Activated T-helper 17 cell treated with anti-CD3 and anti-CD28 coated beads, Interleukin-2, amount 50 U/mL, for 72 hours (primary cell): ENCODE measurements around the gene YTHDC1. TPM values are rescaled to one million over a fixed set of nuclear protein-coding genes. Genes with fewer than 3 reads are reported as not detected.

Experiments used
- ATAC-seq: fragments of 150-1000 bp; cut with Tn5 transposase; replicated peaks from 2 replicates; pipeline ENCODE4 v1.10.0; 2021; ENCODE audit warnings: mild to moderate bottlenecking, moderate library complexity
- H3K27ac Mint-ChIP-seq: one replicate; pipeline ENCODE4 v1.8.0; 2022; ENCODE audit warnings: mixed read lengths
- H3K27me3 Mint-ChIP-seq: one replicate; pipeline ENCODE4 v1.8.0; 2022; ENCODE audit warnings: mixed read lengths
- H3K36me3 Mint-ChIP-seq: one replicate; pipeline ENCODE4 v1.8.0; 2022; ENCODE audit warnings: low read depth, mild to moderate bottlenecking, mixed read lengths
- H3K4me1 Mint-ChIP-seq: one replicate; pipeline ENCODE4 v1.8.0; 2022; ENCODE audit warnings: mixed read lengths
- H3K4me3 Mint-ChIP-seq: one replicate; pipeline ENCODE4 v1.8.0; 2022; ENCODE audit warnings: mild to moderate bottlenecking, mixed read lengths
- H3K9me3 Mint-ChIP-seq: one replicate; pipeline ENCODE4 v1.8.0; 2022; ENCODE audit warnings: mixed read lengths
- total RNA-seq, 2 donors: library from RNA; stranded (reverse); gene quantifications; one replicate each; pipeline ENCODE4 v1.2.3, GENCODE V29; 2022

The YTHDC1 gene
- total RNA-seq, 2 donors from 2014 or later = 81.2 to 96.9 TPM

DNA sequence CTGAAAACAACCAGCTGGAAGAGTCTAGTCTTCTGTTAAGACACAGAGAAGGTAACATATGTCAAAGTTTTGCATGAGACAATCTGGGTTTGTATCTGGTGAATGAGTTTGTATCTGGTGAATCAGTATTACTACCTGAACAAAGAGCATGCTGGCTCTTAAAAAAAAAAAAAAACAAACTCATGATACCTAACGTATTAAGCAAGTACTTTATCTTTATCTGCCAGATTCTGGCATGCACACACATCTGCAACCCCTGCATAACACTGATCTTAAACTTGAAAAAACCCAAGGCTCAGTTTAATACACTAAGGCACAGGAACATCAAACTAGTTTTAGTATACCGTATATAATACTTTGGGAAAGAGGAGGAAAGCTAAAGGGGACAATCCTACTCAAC lies 5.8 kb downstream of the YTHDC1 start:
- Mint-ChIP-seq H3K36me3 (peaks cover 53% of the 10 kb centered on the region), H3K27me3 (no peaks in the 10 kb centered on the region), H3K9me3 (no peaks in the 10 kb centered on the region), H3K4me3 (peak overlapping the region; percentile 55), H3K4me1 (peaks cover 39% of the 10 kb centered on the region), H3K27ac (peak overlapping the region; percentile 28)
- no peak for ATAC-seq

- peaks cover 40% of the 10 kb centered on the region for H3K4me1 Mint-ChIP-seq
- peak overlapping the region; percentile 26 for H3K27ac Mint-ChIP-seq
Observed at GRCh38 chr4:68342134-68342533, 7.8 kb downstream of the YTHDC1 start.

DNA sequence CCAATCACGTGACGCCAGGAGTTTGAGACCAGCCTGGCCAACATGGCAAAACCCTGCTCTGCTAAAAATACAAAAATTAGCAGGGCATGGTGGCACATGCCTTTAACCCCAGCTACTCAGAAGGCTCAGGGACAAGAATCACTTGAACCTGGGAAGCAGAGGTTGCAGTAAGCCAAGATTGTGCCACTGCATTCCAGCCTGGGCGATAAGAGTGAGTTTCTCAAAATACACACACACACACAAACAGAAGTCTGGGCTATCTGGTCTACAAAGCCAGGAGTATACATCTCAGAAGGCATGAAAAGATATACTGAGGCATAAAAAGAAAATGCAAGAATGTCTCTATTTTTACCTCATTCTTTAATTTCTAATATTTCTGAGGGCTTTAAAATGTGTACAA lies 11.3 kb downstream of the YTHDC1 start:
- H3K4me1 Mint-ChIP-seq = peaks cover 25% of the 10 kb centered on the region
- H3K36me3 Mint-ChIP-seq = peaks cover 63% of the 10 kb centered on the region
- no peak overlapping the region for H3K27ac Mint-ChIP-seq
- no peaks in the 10 kb centered on the region for H3K9me3 Mint-ChIP-seq
- no peak for ATAC-seq
- no peak overlapping the region for H3K4me3 Mint-ChIP-seq
- H3K27me3 Mint-ChIP-seq = no peaks in the 10 kb centered on the region

More at GRCh38 chr4:68342134-68342533, 7.8 kb downstream of the YTHDC1 start:
- no peaks in the 10 kb centered on the region for H3K27me3 Mint-ChIP-seq
- ATAC-seq = no peak
- H3K4me3 Mint-ChIP-seq = peak overlapping the region; percentile 37
- no peaks in the 10 kb centered on the region for H3K9me3 Mint-ChIP-seq
- peaks cover 53% of the 10 kb centered on the region for H3K36me3 Mint-ChIP-seq

DNA sequence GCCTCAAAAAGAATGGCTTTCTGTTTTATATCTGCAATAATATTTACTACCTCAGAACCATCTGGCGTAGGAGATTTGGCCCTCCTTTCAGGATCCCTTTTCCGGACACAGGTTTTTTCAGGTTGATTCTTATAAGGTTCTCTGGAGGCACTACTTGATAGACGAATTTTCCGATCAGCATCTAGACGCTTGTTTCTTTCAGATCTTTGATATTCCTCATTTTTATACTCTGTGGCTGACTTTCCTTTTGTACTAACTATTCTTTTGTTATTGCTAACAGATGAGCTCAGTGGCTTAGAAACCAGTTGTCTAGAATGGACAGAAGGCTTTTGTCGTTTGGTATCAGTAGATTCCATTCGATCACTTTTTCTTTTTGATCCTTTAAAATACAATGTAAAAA lies 12.4 kb downstream of the YTHDC1 start:
- Mint-ChIP-seq H3K27ac (peak overlapping the region; percentile 69), H3K27me3 (no peaks in the 10 kb centered on the region), H3K4me3 (peak overlapping the region; percentile 3), H3K36me3 (peaks cover 74% of the 10 kb centered on the region), H3K9me3 (no peaks in the 10 kb centered on the region), H3K4me1 (peaks cover 25% of the 10 kb centered on the region)
- ATAC-seq = no peak

GRCh38 chr4:68337004-68337403 lies 12.9 kb downstream of the YTHDC1 start:
- no peak for ATAC-seq
- no peaks in the 10 kb centered on the region for H3K9me3 Mint-ChIP-seq
- peaks cover 74% of the 10 kb centered on the region for H3K36me3 Mint-ChIP-seq
- no peaks in the 10 kb centered on the region for H3K27me3 Mint-ChIP-seq
- peaks cover 22% of the 10 kb centered on the region for H3K4me1 Mint-ChIP-seq
- H3K27ac Mint-ChIP-seq = peak overlapping the region; percentile 69
- peak overlapping the region; percentile 3 for H3K4me3 Mint-ChIP-seq

- Mint-ChIP-seq H3K4me1 (peaks cover 19% of the 10 kb centered on the region), H3K9me3 (no peaks in the 10 kb centered on the region), H3K36me3 (peaks cover 77% of the 10 kb centered on the region), H3K27me3 (no peaks in the 10 kb centered on the region), H3K27ac (no peak overlapping the region), H3K4me3 (no peak overlapping the region)
- no peak for ATAC-seq
Observed at GRCh38 chr4:68336530-68336929, 13.4 kb downstream of the YTHDC1 start.

DNA sequence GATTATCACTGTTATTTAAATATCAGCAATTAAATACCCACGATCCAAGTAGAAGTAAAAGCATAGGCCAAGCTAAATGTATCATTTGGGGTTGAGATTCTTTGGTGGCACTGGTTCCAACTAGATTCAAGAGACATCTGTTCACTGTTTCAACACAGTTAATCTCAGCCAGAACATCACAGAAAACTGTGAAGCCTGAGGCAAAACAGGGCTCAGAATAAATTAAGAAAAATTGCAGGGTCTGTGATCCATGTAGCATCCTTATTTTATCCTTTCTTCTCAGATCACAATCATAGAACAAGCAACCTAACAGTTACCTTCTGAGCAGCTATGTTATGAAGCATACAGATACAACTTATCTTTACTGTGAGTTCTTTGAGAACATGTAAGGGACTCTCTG lies 23.7 kb downstream of the YTHDC1 start:
- ATAC-seq = no peak
- Mint-ChIP-seq H3K4me3 (no peak overlapping the region), H3K27ac (peak overlapping the region; percentile 48), H3K4me1 (no peaks in the 10 kb centered on the region), H3K36me3 (peaks cover 96% of the 10 kb centered on the region), H3K9me3 (no peaks in the 10 kb centered on the region), H3K27me3 (no peaks in the 10 kb centered on the region)

GRCh38 chr4:68324519-68325262 lies 25.2 kb downstream of the YTHDC1 start:
- H3K4me3 Mint-ChIP-seq = no peak overlapping the region

GRCh38 chr4:68319040-68319439 lies 30.9 kb downstream of the YTHDC1 start:
- no peak for ATAC-seq
- Mint-ChIP-seq H3K4me3 (no peak overlapping the region), H3K4me1 (no peaks in the 10 kb centered on the region), H3K27ac (peak overlapping the region; percentile 51), H3K9me3 (no peaks in the 10 kb centered on the region), H3K27me3 (no peaks in the 10 kb centered on the region), H3K36me3 (peaks cover 98% of the 10 kb centered on the region)

More at GRCh38 chr4:68324519-68325262, 25.2 kb downstream of the YTHDC1 start:
- no peaks in the 10 kb centered on the region for H3K27me3 Mint-ChIP-seq
- no peak for ATAC-seq
- no peaks in the 10 kb centered on the region for H3K4me1 Mint-ChIP-seq
- H3K36me3 Mint-ChIP-seq = peaks cover 96% of the 10 kb centered on the region
- H3K9me3 Mint-ChIP-seq = no peaks in the 10 kb centered on the region
- no peak overlapping the region for H3K27ac Mint-ChIP-seq

DNA sequence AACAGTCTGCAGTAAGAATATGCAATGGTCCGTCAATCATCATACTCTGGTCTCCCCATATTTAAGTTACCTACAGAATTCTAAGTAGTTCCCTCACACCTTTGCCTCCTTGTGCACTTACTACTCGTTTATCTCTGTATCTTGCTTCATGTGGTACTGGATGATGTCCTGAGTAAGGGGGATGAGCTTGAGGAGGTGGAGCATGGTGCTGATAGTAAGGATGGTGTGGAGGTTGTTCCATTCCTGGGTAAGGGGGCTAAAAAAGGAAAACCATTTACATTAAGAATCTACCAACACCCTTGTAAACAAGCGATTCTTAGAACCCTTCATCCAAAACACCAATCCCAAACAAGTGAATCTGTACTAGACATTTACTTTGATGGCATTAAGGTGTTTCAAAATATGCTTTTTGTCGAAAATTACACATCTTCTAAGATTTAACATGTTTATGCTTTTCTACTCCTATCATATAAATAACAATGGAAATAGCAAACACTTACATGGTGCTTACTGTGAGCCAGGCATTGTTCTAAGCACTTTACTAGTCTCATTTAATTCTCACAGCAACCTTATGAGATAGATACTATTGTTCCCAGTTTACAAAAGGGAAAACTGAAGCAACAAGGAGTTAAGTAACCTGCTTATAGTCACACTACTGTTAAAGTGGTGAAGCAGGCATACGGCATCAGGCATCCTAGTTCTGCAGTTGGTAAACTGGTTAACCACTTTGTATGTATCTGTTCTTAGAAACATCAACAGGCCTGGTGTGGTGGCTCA lies 33.5 kb downstream of the YTHDC1 start:
- no peak for ATAC-seq
- no peaks in the 10 kb centered on the region for H3K9me3 Mint-ChIP-seq
- H3K36me3 Mint-ChIP-seq = peaks cover 95% of the 10 kb centered on the region
- no peak overlapping the region for H3K4me3 Mint-ChIP-seq
- no peaks in the 10 kb centered on the region for H3K4me1 Mint-ChIP-seq
- no peaks in the 10 kb centered on the region for H3K27me3 Mint-ChIP-seq
- no peak overlapping the region for H3K27ac Mint-ChIP-seq

- Mint-ChIP-seq H3K27ac (no peak overlapping the region), H3K4me3 (no peak overlapping the region), H3K9me3 (no peaks in the 10 kb centered on the region), H3K27me3 (no peaks in the 10 kb centered on the region), H3K4me1 (no peaks in the 10 kb centered on the region), H3K36me3 (peaks cover 43% of the 10 kb centered on the region)
- no peak for ATAC-seq
Observed at GRCh38 chr4:68310651-68311247, 39.1 kb downstream of the YTHDC1 start.

GRCh38 chr4:68304731-68305130 lies 45.2 kb downstream of the YTHDC1 start:
- Mint-ChIP-seq H3K4me1 (no peaks in the 10 kb centered on the region), H3K27ac (no peak overlapping the region), H3K27me3 (no peaks in the 10 kb centered on the region), H3K4me3 (no peak overlapping the region), H3K36me3 (no peaks in the 10 kb centered on the region), H3K9me3 (no peaks in the 10 kb centered on the region)
- ATAC-seq = no peak

GRCh38 chr4:68299492-68300457 lies 50.1 kb downstream of the YTHDC1 start:
- no peak overlapping the region for H3K4me3 Mint-ChIP-seq
- peaks cover 4% of the 10 kb centered on the region for H3K9me3 Mint-ChIP-seq
- no peaks in the 10 kb centered on the region for H3K36me3 Mint-ChIP-seq
- H3K4me1 Mint-ChIP-seq = no peaks in the 10 kb centered on the region
- ATAC-seq = peak; percentile 86
- no peaks in the 10 kb centered on the region for H3K27me3 Mint-ChIP-seq
- no peak overlapping the region for H3K27ac Mint-ChIP-seq

DNA sequence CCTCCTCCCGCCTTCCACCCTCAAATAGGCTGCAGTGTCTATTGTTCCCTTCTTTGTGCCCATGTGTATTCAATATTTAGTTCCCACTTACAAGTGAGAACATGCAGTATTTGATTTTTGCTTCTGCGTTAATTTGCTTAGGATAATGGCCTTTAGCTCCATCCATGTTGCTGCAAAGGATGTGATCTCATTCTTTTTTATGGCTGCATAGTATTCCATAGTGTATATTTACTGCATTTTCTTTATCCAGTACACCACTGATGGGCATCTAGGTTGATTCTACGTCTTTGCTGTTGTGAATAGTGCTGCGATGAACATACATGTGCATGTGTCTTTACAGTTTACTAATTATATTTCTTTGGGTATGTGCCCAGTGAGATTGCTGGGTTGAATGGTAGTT lies 52.8 kb downstream of the YTHDC1 start:
- H3K4me1 Mint-ChIP-seq = no peaks in the 10 kb centered on the region
- peaks cover 4% of the 10 kb centered on the region for H3K9me3 Mint-ChIP-seq
- no peak for ATAC-seq
- no peaks in the 10 kb centered on the region for H3K36me3 Mint-ChIP-seq
- H3K4me3 Mint-ChIP-seq = no peak overlapping the region
- H3K27me3 Mint-ChIP-seq = no peaks in the 10 kb centered on the region
- H3K27ac Mint-ChIP-seq = no peak overlapping the region
